Stimulated activated memory B cell treated with anti-CD40 and anti-IgM and Interleukin-4, amounts not matched to agents 10 μg/mL and 1 μg/mL and 100 μg/mL, for 72 hours (primary cell): ENCODE measurements around the gene CXCL1.
"Not testable (repeated sequence)": the region's sequence is repeated elsewhere in the genome, so short reads cannot be mapped to it uniquely, and the experiment has no call there.

Experiments
- ATAC-seq: fragments of 150-1000 bp; cut with Tn5 transposase; 2 replicates; pipeline ENCODE4 v1.10.0; 2021
- H3K27ac Mint-ChIP-seq: one replicate; pipeline ENCODE4 v1.8.0; 2022; ENCODE audit warnings: mild to moderate bottlenecking, mixed read lengths
- H3K27me3 Mint-ChIP-seq: one replicate; pipeline ENCODE4 v1.8.0; 2022; ENCODE audit warnings: mixed read lengths
- H3K36me3 Mint-ChIP-seq: one replicate; pipeline ENCODE4 v1.8.0; 2022; ENCODE audit warnings: mixed read lengths
- H3K4me1 Mint-ChIP-seq: one replicate; pipeline ENCODE4 v1.8.0; 2022; ENCODE audit warnings: mixed read lengths
- H3K4me3 Mint-ChIP-seq: one replicate; pipeline ENCODE4 v1.8.0; 2022; ENCODE audit warnings: mild to moderate bottlenecking, moderate library complexity, mixed read lengths
- H3K9me3 Mint-ChIP-seq: one replicate; pipeline ENCODE4 v1.8.0; 2022; ENCODE audit warnings: mixed read lengths

Gene CXCL1

DNA sequence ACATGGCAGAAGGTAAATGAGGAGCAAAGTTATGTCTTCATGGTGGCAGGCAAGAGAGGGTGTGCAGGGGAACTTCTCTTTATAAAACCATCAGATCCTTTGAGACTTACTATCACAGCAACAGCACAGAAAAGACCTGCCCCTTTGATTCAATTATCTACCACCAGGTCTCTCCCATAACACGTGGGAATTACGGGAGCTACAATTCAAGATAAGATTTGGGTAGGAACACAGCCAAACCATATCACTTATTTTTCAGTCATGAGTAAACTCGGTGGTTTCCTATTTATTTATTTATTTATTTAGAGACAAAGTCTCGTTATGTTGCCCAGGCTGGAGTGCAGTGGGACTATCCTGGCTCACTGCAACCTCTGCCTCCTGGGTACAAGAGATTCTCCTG, 22.1 kb downstream of the CXCL1 start:
- Mint-ChIP-seq H3K9me3 (no peaks in the 10 kb centered on the region), H3K27me3 (no peaks in the 10 kb centered on the region), H3K36me3 (no peaks in the 10 kb centered on the region), H3K27ac (no peak overlapping the region), H3K4me1 (no peaks in the 10 kb centered on the region), H3K4me3 (no peak overlapping the region)
- no peak for ATAC-seq

DNA sequence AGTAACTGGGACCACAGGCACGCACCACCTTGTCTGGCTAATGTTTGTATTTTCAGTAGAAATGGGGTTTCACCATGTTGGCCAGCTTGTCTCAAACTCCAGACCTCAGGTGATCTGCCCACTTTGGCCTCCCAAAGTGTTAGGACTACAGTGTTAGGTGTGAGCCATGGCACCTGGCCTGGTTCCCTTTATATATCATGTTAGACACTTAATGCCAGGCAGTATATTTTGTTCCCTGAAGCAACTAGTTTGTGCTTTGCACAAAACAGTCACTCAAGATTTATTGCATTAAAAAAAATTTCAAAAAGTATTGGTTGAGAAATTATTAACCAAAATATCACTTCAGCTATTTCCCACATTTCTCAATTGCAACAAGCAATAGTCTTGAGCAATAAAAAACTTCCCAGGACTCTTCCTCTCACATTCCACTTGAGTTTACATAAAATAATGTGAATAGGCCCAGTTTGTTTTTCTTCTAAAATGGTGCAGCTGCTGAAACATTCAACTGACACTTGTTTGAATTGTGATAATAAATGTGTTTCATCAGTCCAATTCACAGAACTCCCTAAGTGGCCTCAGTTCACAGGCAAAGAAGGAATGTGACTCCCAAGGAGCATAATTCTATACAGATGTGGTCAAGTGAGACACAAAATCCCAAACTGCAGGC, 22.7 kb downstream of the CXCL1 start:
- H3K4me1 Mint-ChIP-seq, result no peaks in the 10 kb centered on the region

DNA sequence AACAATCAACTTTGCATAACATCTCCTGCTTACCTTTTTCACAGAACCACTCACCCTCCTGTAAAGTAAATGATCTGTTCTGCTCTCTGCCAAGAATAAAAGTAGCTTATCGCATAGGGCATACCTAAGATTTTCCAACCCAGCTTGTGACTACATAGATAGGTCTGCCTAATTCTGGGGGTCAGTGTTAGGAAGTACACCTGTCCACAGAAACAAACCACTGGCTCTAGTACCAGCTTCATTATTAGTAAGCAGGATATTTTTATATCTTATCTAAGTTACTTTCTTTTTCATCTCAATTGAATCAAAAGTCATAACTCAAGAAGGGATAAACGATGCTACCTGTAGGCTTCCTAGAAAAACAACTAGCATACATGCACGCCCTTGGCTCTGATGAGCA, 23.8 kb downstream of the CXCL1 start:
- H3K27ac Mint-ChIP-seq, result no peak overlapping the region

More for the DNA sequence above, 22.7 kb downstream of the CXCL1 start:
- Mint-ChIP-seq H3K36me3 (no peaks in the 10 kb centered on the region), H3K27ac (no peak overlapping the region), H3K27me3 (no peaks in the 10 kb centered on the region), H3K9me3 (no peaks in the 10 kb centered on the region), H3K4me3 (no peak overlapping the region)
- no peak for ATAC-seq

DNA sequence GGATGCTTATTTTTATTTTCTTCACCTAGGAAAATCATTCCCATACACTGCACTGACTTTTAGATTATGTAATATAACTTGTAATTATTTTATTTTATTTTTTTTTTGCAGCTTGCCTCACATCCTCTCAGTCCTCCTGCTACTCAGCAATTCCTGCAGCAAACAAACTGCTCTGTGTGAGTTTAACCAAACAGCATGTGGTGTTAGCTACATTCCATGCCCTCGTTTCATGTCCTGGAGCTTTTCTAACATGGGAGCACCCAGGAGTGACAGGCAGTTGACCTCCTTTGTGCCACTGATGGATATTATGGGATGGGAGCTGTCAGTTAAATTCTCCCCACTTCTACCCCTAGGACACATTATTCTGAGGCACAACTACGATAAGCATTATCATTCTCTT, 24.8 kb downstream of the CXCL1 start:
- H3K27me3 Mint-ChIP-seq, result no peaks in the 10 kb centered on the region
- H3K27ac Mint-ChIP-seq, result no peak overlapping the region

More for the DNA sequence above, 23.8 kb downstream of the CXCL1 start:
- Mint-ChIP-seq H3K4me3 (no peak overlapping the region), H3K4me1 (no peaks in the 10 kb centered on the region), H3K9me3 (no peaks in the 10 kb centered on the region), H3K36me3 (no peaks in the 10 kb centered on the region), H3K27me3 (no peaks in the 10 kb centered on the region)
- ATAC-seq, result no peak

DNA sequence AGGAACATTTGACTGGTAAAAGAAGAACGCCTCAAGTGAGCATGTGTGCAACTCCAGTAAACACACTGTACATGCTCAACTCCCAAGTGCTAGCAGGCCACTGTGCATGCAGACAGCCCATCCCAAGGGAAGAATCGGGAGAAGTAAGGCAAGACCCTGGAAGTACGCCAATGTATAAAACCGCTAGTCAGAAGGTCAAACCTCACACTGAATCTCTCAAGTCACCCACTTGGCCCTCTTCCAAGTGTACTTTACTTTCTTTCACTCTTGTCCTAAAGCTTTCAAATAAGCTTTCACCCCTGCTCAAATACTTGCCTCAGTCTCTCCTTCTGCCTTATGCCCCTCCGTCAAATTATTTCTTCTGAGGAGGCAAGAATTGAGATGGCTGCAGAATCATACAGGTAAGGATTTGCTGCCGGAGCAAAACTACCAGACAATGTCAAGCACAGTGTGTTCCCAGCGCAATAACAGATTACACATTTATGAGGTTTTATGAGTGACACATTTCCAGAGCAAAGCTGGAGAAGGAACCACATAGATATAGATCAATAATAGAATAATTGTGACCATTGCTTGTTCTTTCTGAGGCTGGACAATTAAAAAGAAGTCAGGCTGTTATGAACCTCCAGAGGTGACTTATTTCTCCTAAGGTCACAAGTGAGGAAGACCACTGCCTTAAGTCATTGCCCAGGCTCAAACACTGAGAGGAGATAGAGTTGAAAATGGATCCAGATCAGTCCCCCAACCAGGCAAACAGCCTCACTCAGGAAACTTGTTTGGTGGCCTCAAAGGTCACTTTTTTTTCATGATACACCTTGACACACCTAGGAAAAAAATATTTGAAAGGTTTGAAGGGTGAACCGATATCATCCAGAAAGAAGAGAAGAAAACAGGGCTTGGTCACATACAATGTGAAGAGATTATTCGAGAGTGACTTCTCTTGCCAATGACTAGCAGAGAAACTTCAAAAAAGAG, 26.3 kb downstream of the CXCL1 start:
- no peaks in the 10 kb centered on the region for H3K4me1 Mint-ChIP-seq
- H3K27ac Mint-ChIP-seq, result no peak overlapping the region
- no peak for ATAC-seq
- no peaks in the 10 kb centered on the region for H3K27me3 Mint-ChIP-seq
- H3K36me3 Mint-ChIP-seq, result no peaks in the 10 kb centered on the region
- H3K4me3 Mint-ChIP-seq, result no peak overlapping the region
- no peaks in the 10 kb centered on the region for H3K9me3 Mint-ChIP-seq

More for the DNA sequence above, 24.8 kb downstream of the CXCL1 start:
- H3K4me3 Mint-ChIP-seq, result no peak overlapping the region
- H3K36me3 Mint-ChIP-seq, result no peaks in the 10 kb centered on the region
- ATAC-seq, result no peak
- H3K4me1 Mint-ChIP-seq, result no peaks in the 10 kb centered on the region
- no peaks in the 10 kb centered on the region for H3K9me3 Mint-ChIP-seq

DNA sequence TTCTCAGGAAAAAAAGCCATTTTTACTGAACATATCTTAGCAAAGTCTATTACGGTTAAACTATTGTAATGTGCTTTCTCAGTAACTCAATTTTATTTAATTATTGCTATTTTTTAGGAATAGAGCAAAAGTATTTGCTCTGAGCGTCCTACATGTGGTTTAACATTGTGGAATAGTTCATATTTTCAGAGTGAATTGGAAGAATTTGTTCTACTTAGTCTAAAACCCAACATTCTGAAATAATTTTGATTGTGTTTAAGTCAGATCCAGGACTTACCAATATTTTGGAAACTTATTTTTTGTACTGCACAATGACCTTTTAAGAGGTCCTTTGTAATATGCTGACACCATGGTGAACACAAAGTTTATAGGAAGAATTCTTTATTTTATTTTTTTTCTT, 27.2 kb downstream of the CXCL1 start:
- H3K4me3 Mint-ChIP-seq, result no peak overlapping the region
- no peaks in the 10 kb centered on the region for H3K36me3 Mint-ChIP-seq
- no peak for ATAC-seq

DNA sequence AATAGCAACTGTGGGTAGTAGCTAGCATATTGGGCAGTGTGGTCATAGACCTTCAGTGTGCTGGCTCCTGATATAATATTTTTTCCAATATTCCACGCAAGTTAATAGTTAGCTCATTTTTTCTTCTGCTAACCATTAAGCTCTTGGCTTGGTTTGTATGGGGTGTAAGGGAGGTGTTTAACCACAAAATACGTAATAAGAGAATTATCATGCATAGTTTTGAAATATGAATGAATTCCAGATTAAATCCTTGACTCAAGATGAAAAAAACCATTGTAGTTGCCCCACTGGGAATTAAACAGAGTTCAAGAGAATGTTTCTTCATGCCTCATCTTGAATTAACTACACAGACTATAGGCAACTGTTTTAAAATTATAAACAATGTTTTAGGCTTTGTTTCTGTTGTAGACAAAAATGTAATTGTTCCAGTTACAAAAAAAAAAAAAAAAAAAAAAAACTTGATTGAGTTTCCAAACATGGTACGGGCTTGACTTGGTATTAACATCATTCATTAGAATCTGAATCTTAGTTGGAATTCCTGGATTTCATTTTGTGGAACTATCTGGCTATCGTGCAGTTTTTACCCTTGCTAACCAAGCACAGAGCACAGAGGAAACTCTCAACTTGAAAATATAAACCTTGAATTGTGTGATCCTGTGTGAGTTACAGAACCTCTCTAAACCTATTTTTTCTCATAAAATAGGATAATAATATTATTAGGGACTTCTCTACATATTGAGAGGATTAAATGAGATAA, 28.4 kb downstream of the CXCL1 start:
- ATAC-seq, result no peak
- H3K4me1 Mint-ChIP-seq, result no peaks in the 10 kb centered on the region
- H3K36me3 Mint-ChIP-seq, result no peaks in the 10 kb centered on the region

More for the DNA sequence above, 27.2 kb downstream of the CXCL1 start:
- Mint-ChIP-seq H3K9me3 (no peaks in the 10 kb centered on the region), H3K27ac (no peak overlapping the region), H3K4me1 (no peaks in the 10 kb centered on the region), H3K27me3 (no peaks in the 10 kb centered on the region)

DNA sequence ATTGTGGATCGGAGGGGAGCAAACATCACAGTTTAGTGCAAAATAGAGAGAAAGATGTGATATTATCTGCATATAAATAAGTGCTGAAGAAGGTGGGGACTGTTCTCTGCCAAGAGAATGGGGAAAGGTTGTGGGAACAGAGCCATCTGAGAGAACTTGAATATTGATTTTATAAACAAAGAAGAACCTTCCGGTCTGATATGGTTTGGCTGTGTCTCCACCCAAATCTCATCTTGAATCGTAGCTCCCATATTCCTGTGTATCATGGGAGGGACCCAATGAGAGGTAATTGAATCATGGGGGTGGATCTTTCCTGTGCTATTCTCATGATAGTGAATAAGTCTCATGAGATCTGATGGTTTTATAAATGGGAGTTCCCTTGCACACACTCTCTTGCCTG, 30.1 kb downstream of the CXCL1 start:
- not testable (repeated sequence) for ATAC-seq, H3K4me1 Mint-ChIP-seq, H3K4me3 Mint-ChIP-seq, H3K9me3 Mint-ChIP-seq, H3K27me3 Mint-ChIP-seq, H3K36me3 Mint-ChIP-seq, H3K27ac Mint-ChIP-seq

More for the DNA sequence above, 28.4 kb downstream of the CXCL1 start:
- no peak overlapping the region for H3K4me3 Mint-ChIP-seq
- no peaks in the 10 kb centered on the region for H3K27me3 Mint-ChIP-seq
- no peak overlapping the region for H3K27ac Mint-ChIP-seq
- H3K9me3 Mint-ChIP-seq, result no peaks in the 10 kb centered on the region

DNA sequence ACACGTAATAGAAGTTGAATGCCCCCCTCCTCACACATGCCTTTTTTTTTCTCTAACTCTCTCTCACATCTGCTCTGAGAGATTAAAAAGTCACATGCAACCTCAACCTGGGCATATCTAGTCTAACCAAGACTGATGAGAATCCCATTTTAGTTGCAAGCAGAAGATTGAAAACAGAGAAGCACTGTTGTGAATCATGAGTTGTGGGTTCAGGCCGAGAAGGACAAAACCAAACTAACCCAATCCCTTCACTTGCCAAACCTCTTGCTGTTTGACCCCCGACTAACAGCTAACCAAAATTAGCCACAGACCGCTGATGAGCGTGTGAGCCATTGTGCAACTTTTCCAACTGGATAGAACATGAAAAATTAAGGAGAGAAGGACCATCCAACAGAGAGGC, 31.8 kb downstream of the CXCL1 start:
- ATAC-seq, result no peak
- H3K9me3 Mint-ChIP-seq, result no peaks in the 10 kb centered on the region

DNA sequence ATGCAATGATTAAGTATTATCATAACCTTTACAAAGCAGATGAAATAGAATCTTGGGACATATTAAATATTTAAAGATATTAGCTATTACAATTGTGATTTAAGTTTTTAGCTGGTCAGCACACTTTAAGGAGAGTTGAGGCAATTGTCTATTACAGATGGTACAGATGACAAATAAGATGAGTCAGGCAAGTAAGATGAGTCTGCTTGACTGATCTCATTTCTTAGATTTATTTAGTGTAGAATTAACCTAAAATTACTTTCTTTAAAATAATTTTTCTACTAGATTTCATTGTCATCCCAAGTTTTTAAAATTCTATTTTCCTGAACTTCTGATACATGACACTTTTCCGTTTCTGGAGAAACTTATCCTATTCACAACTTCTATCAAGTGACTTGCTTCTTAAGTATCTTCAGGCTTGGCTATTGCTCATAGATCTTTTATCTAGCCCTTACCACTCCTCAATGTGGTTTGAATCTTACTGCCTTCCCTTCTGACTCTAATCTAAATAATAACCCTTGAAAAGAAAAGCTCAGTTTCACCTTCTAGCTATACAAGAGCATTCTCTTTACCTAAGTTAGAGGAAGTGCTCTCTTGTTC, 32.9 kb downstream of the CXCL1 start:
- ATAC-seq, result no peak
- Mint-ChIP-seq H3K27ac (no peak overlapping the region), H3K4me1 (no peaks in the 10 kb centered on the region), H3K9me3 (no peaks in the 10 kb centered on the region), H3K4me3 (no peak overlapping the region), H3K27me3 (no peaks in the 10 kb centered on the region), H3K36me3 (no peaks in the 10 kb centered on the region)

More for the DNA sequence above, 31.8 kb downstream of the CXCL1 start:
- no peaks in the 10 kb centered on the region for H3K27me3 Mint-ChIP-seq
- H3K4me3 Mint-ChIP-seq, result no peak overlapping the region
- H3K36me3 Mint-ChIP-seq, result no peaks in the 10 kb centered on the region
- no peak overlapping the region for H3K27ac Mint-ChIP-seq
- H3K4me1 Mint-ChIP-seq, result no peaks in the 10 kb centered on the region

DNA sequence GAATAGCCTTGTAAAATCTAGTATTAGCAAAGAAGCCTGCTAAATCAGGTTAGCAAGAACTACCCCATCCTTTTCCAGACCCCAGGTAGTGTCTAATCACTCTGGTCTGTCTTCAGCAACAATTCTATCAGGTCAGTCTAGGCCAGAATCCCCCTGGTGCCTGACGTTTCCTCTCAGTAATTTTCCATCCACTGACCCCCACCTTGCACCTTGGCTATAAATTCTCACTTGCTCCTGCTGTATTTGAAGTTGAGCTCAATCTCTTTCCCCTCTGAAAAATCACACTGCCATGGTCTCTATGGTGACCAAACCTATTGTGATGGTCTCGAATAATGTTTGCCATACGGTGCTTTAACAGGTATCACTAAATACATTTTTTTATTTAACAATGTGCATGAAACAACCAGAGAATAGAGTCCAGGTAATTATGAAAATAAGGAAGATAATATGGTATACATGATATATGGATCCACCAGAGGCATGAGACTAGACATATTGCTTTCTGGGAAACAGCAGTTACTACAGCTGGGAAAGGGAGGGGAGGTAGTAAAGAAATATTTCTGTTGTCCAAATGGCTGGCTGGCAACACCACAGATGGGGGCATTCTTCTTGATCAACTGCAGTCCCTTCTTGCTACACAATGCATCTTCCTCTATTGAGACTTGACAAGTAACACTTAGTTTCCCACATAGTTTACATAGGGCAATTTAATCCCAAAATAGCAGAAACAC, 33.8 kb downstream of the CXCL1 start:
- Mint-ChIP-seq H3K27ac (no peak overlapping the region), H3K9me3 (no peaks in the 10 kb centered on the region), H3K27me3 (no peaks in the 10 kb centered on the region), H3K4me3 (no peak overlapping the region), H3K4me1 (no peaks in the 10 kb centered on the region), H3K36me3 (no peaks in the 10 kb centered on the region)
- ATAC-seq, result no peak

DNA sequence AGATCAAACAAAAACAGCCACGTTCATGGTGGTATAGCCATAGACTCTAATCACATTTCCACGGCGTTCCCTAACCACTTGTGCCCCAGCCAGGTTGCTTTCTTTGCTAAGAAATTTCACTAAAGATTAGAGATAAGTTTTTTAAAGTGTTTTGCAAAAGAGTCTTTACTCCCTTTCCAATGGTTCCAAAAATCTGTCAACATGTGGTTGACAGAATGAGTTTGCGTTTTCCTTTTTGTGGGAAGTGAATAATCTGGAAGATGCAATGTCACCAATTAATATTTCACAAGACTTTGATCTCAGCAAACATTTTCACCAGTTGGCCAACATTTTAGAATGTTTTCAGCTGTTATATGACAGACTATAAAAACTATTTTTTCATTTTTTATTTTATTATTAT, 35.3 kb downstream of the CXCL1 start:
- Mint-ChIP-seq H3K4me3 (no peak overlapping the region), H3K4me1 (no peaks in the 10 kb centered on the region), H3K9me3 (no peaks in the 10 kb centered on the region), H3K36me3 (no peaks in the 10 kb centered on the region), H3K27ac (no peak overlapping the region), H3K27me3 (no peaks in the 10 kb centered on the region)
- no peak for ATAC-seq

DNA sequence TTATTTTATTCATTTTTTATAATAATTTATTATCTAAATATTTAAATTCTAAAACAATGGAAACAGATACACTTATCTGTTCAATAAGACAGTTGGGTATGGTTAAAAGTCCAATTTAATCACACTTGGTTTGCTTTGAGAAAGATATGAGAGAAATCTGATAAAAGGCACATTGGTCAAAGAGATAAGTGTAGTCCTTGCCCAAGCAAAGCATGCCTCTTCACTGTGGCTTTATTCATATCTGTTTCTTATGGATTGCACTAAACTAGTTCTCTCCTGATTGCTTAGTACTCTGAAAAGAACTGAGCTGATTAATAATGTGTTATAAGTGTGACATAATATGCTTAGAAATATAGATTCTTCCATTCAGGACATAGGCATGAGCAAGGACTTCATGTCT, 39.8 kb downstream of the CXCL1 start:
- no peaks in the 10 kb centered on the region for H3K27me3 Mint-ChIP-seq
- no peaks in the 10 kb centered on the region for H3K36me3 Mint-ChIP-seq
- no peaks in the 10 kb centered on the region for H3K4me1 Mint-ChIP-seq
- H3K9me3 Mint-ChIP-seq, result no peaks in the 10 kb centered on the region
- H3K27ac Mint-ChIP-seq, result no peak overlapping the region
- no peak overlapping the region for H3K4me3 Mint-ChIP-seq
- ATAC-seq, result no peak

DNA sequence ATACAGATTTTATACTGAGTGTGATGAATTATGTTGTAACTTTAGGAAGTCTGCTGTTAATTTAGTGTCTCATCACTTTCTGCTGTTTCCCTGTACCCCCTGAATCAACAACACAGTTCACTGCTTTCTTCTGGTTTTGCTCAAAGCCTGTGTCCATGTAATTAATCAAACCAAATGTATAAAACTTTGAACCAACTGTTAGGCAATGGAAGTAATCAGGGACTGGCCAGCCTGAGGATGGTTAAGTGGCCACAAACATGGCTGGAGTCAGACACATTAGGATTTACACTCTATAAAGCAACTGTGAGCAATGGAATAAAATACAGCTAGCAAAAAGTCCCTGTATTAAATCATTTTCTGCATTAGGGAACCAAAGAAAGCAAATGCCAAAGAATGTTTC, 42.6 kb downstream of the CXCL1 start:
- Mint-ChIP-seq H3K4me3 (no peak overlapping the region), H3K27ac (no peak overlapping the region), H3K4me1 (no peaks in the 10 kb centered on the region), H3K9me3 (no peaks in the 10 kb centered on the region), H3K36me3 (no peaks in the 10 kb centered on the region), H3K27me3 (no peaks in the 10 kb centered on the region)
- ATAC-seq, result no peak
